Esophagus muscularis mucosa (tissue), 4 donors: ENCODE results near the gene GLT1D1. TPM values are rescaled to one million over a fixed set of nuclear protein-coding genes. Genes with fewer than 3 reads are reported as not detected.

ENCODE experiments used
- DNase-seq: peaks from one replicate; pipeline ENCODE4 v3.0.0-alpha.2; 2017; ENCODE audit errors: extremely low spot score
- H3K27ac ChIP-seq, 4 donors: fragments of 200-600 bp; sonication (generic); replicated peaks in 1 of 4; 1 replicate in 3 of 4; 2 replicates in 1 of 4; pipeline ENCODE4 v1.5.1; 2016 to 2019; ENCODE audit warnings: mild to moderate bottlenecking in 1 of 4
- H3K27me3 ChIP-seq, 4 donors: fragments of 200-600 bp; sonication (generic); one replicate each; pipeline versions ENCODE4 v1.5.1 to v1.6.0; 2016 to 2019
- H3K36me3 ChIP-seq, 4 donors: fragments of 200-600 bp; sonication (generic); one replicate each; pipeline ENCODE4 v1.5.1; 2016 to 2019
- H3K4me1 ChIP-seq, 4 donors: fragments of 200-600 bp; sonication (generic); one replicate each; pipeline ENCODE4 v1.5.1; 2016 to 2019
- H3K4me3 ChIP-seq, 4 donors: fragments of 200-600 bp; sonication (generic); 1 replicate in 2 of 4; 2 replicates in 2 of 4; pipeline ENCODE4 v1.5.1; 2016 to 2019; ENCODE audit warnings: mild to moderate bottlenecking in 4 of 4, moderate library complexity in 1 of 4
- H3K9me3 ChIP-seq, 4 donors: fragments of 200-600 bp; sonication (generic); 1 replicate in 3 of 4; 2 replicates in 1 of 4; pipeline ENCODE4 v1.5.1; 2016 to 2019
- CTCF ChIP-seq, 3 experiments: fragments of 200-600 bp in 2 of 3; fragments of 450-650 bp in 1 of 3; sonication (generic) in 2 of 3; IDR thresholded peaks; one replicate each; pipeline ENCODE4 v1.5.1; 2017 to 2019; ENCODE audit warnings: antibody characterized with exemption in 3 of 3, mild to moderate bottlenecking in 2 of 3, moderate library complexity in 1 of 3
- EP300 ChIP-seq: sonication (generic); formaldehyde crosslinking; IDR thresholded peaks from one replicate; pipeline ENCODE4 v1.6.1; 2017; ENCODE audit warnings: antibody characterized with exemption
- POLR2A ChIP-seq: fragments of 450-650 bp; IDR thresholded peaks from one replicate; pipeline ENCODE4 v1.6.1; 2017; ENCODE audit warnings: antibody characterized with exemption, moderate library complexity, mild to moderate bottlenecking, low read depth
- POLR2AphosphoS5 ChIP-seq, 2 donors: sonication (generic); formaldehyde crosslinking; IDR thresholded peaks; one replicate each; pipeline ENCODE4 v1.6.1; 2017; ENCODE audit warnings: antibody characterized with exemption in 2 of 2
- WGBS: methylation state at CpG from one replicate; pipeline ENCODE4 v1.1.5; 2018; 5-methylcytosine and 5-hydroxymethylcytosine counted together
- intact Hi-C: fragments of 100-400 bp; cut with DNase I; formaldehyde crosslinking; loops from one replicate; pipeline ENCODE4 v1.15.1; 2023
- total RNA-seq, 4 donors: library from RNA; depleted of rRNA; stranded (reverse); fragments of >200 nt; gene quantifications; one replicate each; pipeline versions ENCODE4 v1.1.0 to v1.2.1, GENCODE V29; 2016

Gene GLT1D1
- total RNA-seq, 4 donors from 2014 or later, result under 0.01 to 1.5 (median 0.32) TPM

GRCh38 chr12:128879898-128880764 is 26.9 kb downstream of the GLT1D1 start:
- intact Hi-C loops, result no loop called here
- no peaks in the 10 kb centered on the region for H3K27me3 ChIP-seq
- H3K4me3 ChIP-seq, result no peak overlapping the region
- DNase-seq, result no peak
- no peaks in the 10 kb centered on the region for H3K36me3 ChIP-seq
- no peak overlapping the region for H3K27ac ChIP-seq
- peaks cover 0 to 31% (median 21%) of the 10 kb centered on the region in 4 donors for H3K9me3 ChIP-seq
- TF ChIP-seq EP300 (no peak), CTCF (IDR thresholded peaks at IDR 0.05) (no peak), POLR2AphosphoS5 (IDR thresholded peaks at IDR 0.05) (no peak), POLR2A (no peak)
- no peaks in the 10 kb centered on the region for H3K4me1 ChIP-seq
- WGBS, result 77% methylated on average over 4 of the region's 4 CpGs

GRCh38 chr12:128891856-128892255 is 38.6 kb downstream of the GLT1D1 start:
- no peak overlapping the region for H3K27ac ChIP-seq
- no peaks in the 10 kb centered on the region for H3K36me3 ChIP-seq
- H3K4me3 ChIP-seq, result no peak overlapping the region
- 72% methylated on average over 6 of the region's 6 CpGs for WGBS
- intact Hi-C loops, result no loop called here
- TF ChIP-seq POLR2A (no peak), CTCF (IDR thresholded peaks at IDR 0.05) (no peak), POLR2AphosphoS5 (IDR thresholded peaks at IDR 0.05) (no peak), EP300 (no peak)
- no peaks in the 10 kb centered on the region for H3K4me1 ChIP-seq
- H3K27me3 ChIP-seq, result no peaks in the 10 kb centered on the region
- DNase-seq, result no peak
- H3K9me3 ChIP-seq, result no peaks in the 10 kb centered on the region

GRCh38 chr12:128903236-128903635 is 50.0 kb downstream of the GLT1D1 start:
- no peak overlapping the region for H3K4me3 ChIP-seq
- no peaks in the 10 kb centered on the region for H3K4me1 ChIP-seq
- no peaks in the 10 kb centered on the region for H3K9me3 ChIP-seq
- WGBS, result 71% methylated on average over 7 of the region's 7 CpGs
- intact Hi-C loops, result no loop called here
- TF ChIP-seq POLR2A (no peak), CTCF (IDR thresholded peaks at IDR 0.05) (no peak)
- no peak overlapping the region for H3K27ac ChIP-seq
- DNase-seq, result no peak
- no peaks in the 10 kb centered on the region for H3K27me3 ChIP-seq
- no peaks in the 10 kb centered on the region for H3K36me3 ChIP-seq

GRCh38 chr12:128905003-128905544 is 51.8 kb downstream of the GLT1D1 start:
- intact Hi-C loops, result no loop called here
- Histone ChIP-seq H3K36me3 (no peaks in the 10 kb centered on the region), H3K27ac (no peak overlapping the region), H3K27me3 (no peaks in the 10 kb centered on the region), H3K4me3 (no peak overlapping the region), H3K9me3 (no peaks in the 10 kb centered on the region), H3K4me1 (no peaks in the 10 kb centered on the region)
- WGBS, result 90% methylated on average over 13 of the region's 13 CpGs
- DNase-seq, result no peak
- no peak for TF ChIP-seq POLR2AphosphoS5 (IDR thresholded peaks at IDR 0.05)
- TF ChIP-seq CTCF (IDR thresholded peaks at IDR 0.05), result no peak
- TF ChIP-seq EP300, result no peak
- no peak for TF ChIP-seq POLR2A
